ENCODE results near the gene MPST.

MPST gene

DNA sequence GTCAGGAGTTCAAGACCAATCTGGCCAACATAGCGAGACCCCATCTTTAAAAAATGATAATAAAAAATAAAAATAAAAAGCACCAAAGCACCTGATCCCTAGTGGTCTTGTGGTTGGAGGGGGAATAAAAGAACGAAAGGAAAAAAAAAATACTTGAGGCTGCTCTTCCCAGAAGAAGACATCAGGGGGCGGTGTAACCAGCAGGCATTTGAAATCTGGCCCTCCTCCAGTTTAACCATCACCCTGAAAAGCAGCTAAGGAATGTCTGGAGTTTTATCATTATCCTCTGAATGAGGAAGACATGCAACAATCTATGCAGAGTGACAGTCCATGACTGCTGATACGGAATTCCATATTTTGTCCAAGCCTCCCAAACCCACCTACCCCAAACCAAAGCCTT is 26.4 kb downstream of the MPST start:
- H3K9ac ChIP-seq (ENCODE audit: low read length), result no peak overlapping the region
- no peak overlapping the region for H3K27ac ChIP-seq (ENCODE audit: low read depth, low read length)
- peaks cover 3% of the 10 kb centered on the region for H3K27me3 ChIP-seq (ENCODE audit: control insufficient read depth, insufficient read depth, low read length)
- no peaks in the 10 kb centered on the region for H3K4me1 ChIP-seq (ENCODE audit: control insufficient read depth, insufficient read depth, low read length)
- no peak overlapping the region for H3K4me3 ChIP-seq (ENCODE audit: low read length)
- no peaks in the 10 kb centered on the region for H3K36me3 ChIP-seq (ENCODE audit: control insufficient read depth, insufficient read depth, low read length)

DNA sequence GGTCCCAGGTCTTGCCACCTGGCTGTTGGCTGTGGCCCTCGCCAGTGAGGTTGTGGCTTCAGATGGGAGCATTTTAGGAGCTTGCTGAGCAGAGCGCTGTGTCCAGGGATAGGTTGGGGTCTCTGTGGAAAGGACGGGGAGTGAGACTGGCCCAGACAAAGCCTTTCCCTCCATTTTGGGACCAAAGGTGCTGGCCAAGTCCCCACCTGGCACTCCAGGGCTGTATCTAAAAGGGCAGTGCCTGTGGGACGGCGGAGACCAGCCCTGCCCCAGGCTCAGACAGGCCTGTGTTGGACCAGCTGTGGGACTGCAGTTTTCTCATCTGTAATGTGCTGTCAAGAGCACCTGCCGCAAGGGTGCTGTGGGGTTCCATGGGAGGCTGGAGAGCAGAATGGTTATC is 27.0 kb downstream of the MPST start:
- Histone ChIP-seq H3K9ac (ENCODE audit: low read length) (no peak overlapping the region), H3K27me3 (ENCODE audit: control insufficient read depth, insufficient read depth, low read length) (peaks cover 3% of the 10 kb centered on the region), H3K4me1 (ENCODE audit: control insufficient read depth, insufficient read depth, low read length) (no peaks in the 10 kb centered on the region), H3K4me3 (ENCODE audit: low read length) (no peak overlapping the region), H3K36me3 (ENCODE audit: control insufficient read depth, insufficient read depth, low read length) (no peaks in the 10 kb centered on the region), H3K27ac (ENCODE audit: low read depth, low read length) (no peak overlapping the region)

GRCh38 chr22:37047006-37047405 is 27.5 kb downstream of the MPST start:
- no peak overlapping the region for H3K27ac ChIP-seq (ENCODE audit: low read depth, low read length)
- peaks cover 3% of the 10 kb centered on the region for H3K27me3 ChIP-seq (ENCODE audit: control insufficient read depth, insufficient read depth, low read length)
- no peaks in the 10 kb centered on the region for H3K4me1 ChIP-seq (ENCODE audit: control insufficient read depth, insufficient read depth, low read length)
- H3K9ac ChIP-seq (ENCODE audit: low read length), result no peak overlapping the region
- H3K4me3 ChIP-seq (ENCODE audit: low read length), result no peak overlapping the region
- H3K36me3 ChIP-seq (ENCODE audit: control insufficient read depth, insufficient read depth, low read length), result no peaks in the 10 kb centered on the region

DNA sequence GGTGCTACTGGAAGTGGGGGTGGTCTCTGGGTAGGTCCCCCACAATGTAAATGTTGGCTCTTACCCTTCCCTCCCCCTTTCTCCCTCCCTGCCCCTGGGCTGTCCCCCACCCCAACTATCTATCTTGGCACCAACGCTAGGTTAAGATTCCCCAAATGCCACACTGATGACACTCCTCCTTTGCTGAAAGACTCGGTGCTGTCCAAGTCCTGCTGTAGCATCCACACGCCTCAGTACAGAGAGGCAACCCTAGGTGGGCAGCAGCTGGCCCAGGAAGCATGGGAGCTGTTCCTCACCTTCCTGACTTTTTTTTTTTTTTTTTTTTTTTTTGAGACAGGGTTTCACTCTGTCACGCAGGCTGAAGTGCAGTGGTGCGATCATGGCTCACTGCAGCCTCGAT is 28.6 kb downstream of the MPST start:
- Histone ChIP-seq H3K27ac (ENCODE audit: low read depth, low read length) (no peak overlapping the region), H3K4me3 (ENCODE audit: low read length) (no peak overlapping the region), H3K36me3 (ENCODE audit: control insufficient read depth, insufficient read depth, low read length) (no peaks in the 10 kb centered on the region), H3K4me1 (ENCODE audit: control insufficient read depth, insufficient read depth, low read length) (no peaks in the 10 kb centered on the region), H3K27me3 (ENCODE audit: control insufficient read depth, insufficient read depth, low read length) (peaks cover 3% of the 10 kb centered on the region), H3K9ac (ENCODE audit: low read length) (no peak overlapping the region)

GRCh38 chr22:37049224-37049623 is 29.7 kb downstream of the MPST start:
- Histone ChIP-seq H3K27ac (ENCODE audit: low read depth, low read length) (no peak overlapping the region), H3K27me3 (ENCODE audit: control insufficient read depth, insufficient read depth, low read length) (no peaks in the 10 kb centered on the region), H3K4me3 (ENCODE audit: low read length) (no peak overlapping the region), H3K4me1 (ENCODE audit: control insufficient read depth, insufficient read depth, low read length) (no peaks in the 10 kb centered on the region), H3K9ac (ENCODE audit: low read length) (no peak overlapping the region), H3K36me3 (ENCODE audit: control insufficient read depth, insufficient read depth, low read length) (no peaks in the 10 kb centered on the region)

DNA sequence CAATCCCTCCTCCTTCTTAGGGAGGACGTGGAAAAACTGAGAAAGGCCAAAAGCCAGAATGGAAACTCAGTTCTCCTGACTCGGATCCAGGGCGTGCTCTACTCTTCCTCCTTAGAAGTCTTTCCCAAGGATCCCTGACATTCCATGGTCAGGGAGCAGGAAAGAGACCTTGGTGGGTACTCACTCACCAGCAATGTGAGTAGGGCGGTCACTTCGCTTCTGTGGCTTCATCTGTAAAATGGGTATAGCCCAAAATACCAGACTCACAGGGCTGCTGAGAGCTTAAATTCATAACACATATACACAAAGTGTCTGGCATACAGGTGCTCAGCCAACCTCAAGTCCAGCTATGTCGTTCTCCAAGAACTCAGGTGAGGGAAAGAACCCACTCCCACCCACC is 31.4 kb downstream of the MPST start:
- Histone ChIP-seq H3K36me3 (ENCODE audit: control insufficient read depth, insufficient read depth, low read length) (no peaks in the 10 kb centered on the region), H3K27me3 (ENCODE audit: control insufficient read depth, insufficient read depth, low read length) (no peaks in the 10 kb centered on the region), H3K4me3 (ENCODE audit: low read length) (peak overlapping the region; percentile 72), H3K27ac (ENCODE audit: low read depth, low read length) (no peak overlapping the region), H3K9ac (ENCODE audit: low read length) (no peak overlapping the region), H3K4me1 (ENCODE audit: control insufficient read depth, insufficient read depth, low read length) (no peaks in the 10 kb centered on the region)

DNA sequence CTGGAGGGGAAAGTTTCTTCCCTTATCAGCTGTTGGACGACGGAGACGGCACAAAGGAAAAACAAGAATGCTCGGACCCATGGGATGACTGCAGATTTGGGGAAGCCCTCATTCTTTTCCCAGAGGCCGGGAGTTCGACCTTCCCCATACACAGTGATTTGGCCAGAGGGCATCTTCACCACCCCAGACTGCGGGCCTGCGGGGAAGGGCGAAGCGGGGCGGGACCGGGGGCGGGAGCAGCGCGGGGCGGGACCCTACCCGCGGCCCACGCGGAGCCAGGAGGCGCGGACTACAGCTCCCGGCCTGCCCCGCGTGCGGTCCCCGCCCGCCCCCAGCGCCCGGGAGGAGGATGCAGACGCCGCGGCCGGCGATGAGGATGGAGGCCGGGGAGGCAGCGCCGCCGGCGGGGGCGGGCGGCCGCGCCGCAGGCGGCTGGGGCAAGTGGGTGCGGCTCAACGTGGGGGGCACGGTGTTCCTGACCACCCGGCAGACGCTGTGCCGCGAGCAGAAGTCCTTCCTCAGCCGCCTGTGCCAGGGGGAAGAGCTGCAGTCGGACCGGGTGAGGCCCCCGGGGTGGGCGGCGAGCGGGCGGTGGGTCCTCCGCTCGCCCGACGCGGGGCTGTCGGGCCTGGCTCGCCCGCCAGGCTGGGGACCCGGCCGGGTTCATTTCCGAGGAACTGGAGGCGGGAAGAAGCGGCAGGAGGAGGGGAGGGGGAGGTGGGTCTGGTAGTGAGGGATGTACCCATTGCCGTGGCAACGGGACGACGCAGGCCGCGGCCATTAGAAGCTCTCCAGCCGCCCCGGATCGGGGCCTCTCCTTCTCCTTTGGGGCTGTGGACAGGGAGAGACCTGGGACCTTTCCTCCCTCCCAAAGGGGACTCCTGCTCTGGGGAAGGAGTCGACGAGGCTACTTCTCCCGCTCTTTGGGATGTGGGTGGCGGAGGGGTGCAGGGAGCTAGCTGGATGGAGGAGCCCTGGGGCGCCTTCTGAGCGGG is 32.1 kb downstream of the MPST start, which contains the start of gene KCTD17:
Gene KCTD17 (plus strand): TSS at position 352 of the 995 bp plus-strand sequence. CDS start 19 bp downstream, at position 371.
- H3K4me3 ChIP-seq (ENCODE audit: low read length), result peak within 1 kb of the TSS; percentile 72
- H3K4me1 ChIP-seq (ENCODE audit: control insufficient read depth, insufficient read depth, low read length), result no peaks in the 10 kb centered on the region
- H3K9ac ChIP-seq (ENCODE audit: low read length), result peak within 1 kb of the TSS; percentile 22
- H3K27ac ChIP-seq (ENCODE audit: low read depth, low read length), result no peak within 1 kb of the TSS
- peaks cover 5% of the 10 kb centered on the region for H3K36me3 ChIP-seq (ENCODE audit: control insufficient read depth, insufficient read depth, low read length)
- no peaks in the 10 kb centered on the region for H3K27me3 ChIP-seq (ENCODE audit: control insufficient read depth, insufficient read depth, low read length)

DNA sequence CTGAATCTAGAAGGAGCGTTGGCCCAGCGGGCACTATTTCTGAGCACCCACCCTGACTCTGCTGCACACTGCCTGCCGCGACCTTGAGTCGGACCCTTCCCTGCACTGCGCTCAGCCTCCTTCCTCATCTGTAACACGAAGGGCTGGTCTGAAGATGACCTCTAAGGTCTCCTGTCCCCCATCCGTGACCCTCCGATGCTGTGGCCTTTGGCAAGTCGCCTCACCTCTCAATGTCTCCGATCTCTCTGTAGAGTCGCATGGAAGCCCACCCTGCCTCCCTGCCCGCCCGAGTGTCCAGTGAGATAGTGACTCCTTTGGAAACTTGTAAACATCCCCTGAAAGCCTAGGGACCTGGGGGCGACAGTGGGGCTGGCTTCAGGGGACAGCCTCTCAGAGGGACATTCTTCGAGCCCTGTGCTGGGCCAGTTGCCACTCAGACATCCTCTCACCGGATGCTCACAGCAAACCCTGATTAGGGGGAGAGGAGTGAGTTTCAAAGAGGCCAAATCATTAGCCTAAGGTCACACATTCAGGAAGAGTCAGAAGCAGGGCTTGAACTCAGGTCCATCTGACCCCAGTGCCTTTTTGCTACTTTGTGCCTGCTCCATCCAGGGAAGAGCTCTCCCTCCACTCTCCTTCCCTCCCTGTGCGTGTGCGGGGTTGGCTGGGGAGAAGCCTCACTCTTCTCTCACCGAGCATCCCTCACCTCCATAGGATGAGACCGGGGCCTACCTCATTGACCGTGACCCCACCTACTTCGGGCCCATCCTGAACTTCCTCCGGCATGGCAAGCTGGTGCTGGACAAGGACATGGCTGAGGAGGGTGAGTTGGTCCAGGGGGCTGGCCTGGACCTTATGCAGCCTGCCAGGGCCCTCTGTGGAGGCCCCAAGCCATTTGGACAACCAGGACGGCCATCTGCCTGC is 33.1 kb downstream of the MPST start:
- Histone ChIP-seq H3K4me3 (ENCODE audit: low read length) (peak overlapping the region; percentile 72), H3K36me3 (ENCODE audit: control insufficient read depth, insufficient read depth, low read length) (peaks cover 5% of the 10 kb centered on the region), H3K4me1 (ENCODE audit: control insufficient read depth, insufficient read depth, low read length) (no peaks in the 10 kb centered on the region), H3K27ac (ENCODE audit: low read depth, low read length) (no peak overlapping the region), H3K9ac (ENCODE audit: low read length) (no peak overlapping the region), H3K27me3 (ENCODE audit: control insufficient read depth, insufficient read depth, low read length) (no peaks in the 10 kb centered on the region)

DNA sequence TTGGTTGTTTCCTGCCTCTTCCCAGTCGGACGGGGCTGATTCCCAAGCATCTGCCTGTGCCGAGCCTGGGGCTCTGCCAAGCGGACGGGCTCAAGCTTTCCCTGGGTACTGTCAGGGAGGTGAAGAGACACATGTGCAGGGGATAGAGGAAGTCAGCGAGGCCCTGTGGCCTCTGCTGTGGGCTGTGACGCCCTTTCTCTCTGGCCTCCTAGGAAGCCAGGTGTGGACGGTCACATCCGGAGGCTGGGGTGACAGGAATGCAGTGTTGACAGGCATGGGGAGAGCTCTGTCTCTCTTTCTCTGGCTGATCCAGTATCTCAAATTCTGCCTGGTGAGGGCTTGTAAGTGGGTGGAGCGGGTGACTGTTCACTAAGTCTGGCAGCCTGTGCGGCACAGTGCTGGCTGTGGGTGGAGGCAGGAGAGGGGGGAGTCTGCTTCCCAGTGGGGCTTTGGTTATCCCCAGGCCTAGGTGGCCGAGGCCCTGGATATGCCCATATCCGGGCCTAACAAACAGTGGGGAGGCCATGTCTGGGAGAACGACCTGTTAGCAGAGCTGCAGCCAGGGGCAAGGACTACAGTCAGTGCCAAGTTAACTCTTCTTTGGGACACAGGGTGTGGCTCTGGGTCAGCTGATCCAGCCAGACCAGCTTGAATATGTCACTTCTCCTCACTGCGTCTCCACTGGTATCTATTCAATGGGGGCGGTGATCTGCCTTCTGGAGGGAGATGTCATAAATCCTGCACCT is 33.9 kb downstream of the MPST start:
- Histone ChIP-seq H3K27ac (ENCODE audit: low read depth, low read length) (no peak overlapping the region), H3K36me3 (ENCODE audit: control insufficient read depth, insufficient read depth, low read length) (peaks cover 5% of the 10 kb centered on the region), H3K9ac (ENCODE audit: low read length) (no peak overlapping the region), H3K27me3 (ENCODE audit: control insufficient read depth, insufficient read depth, low read length) (no peaks in the 10 kb centered on the region), H3K4me3 (ENCODE audit: low read length) (no peak overlapping the region), H3K4me1 (ENCODE audit: control insufficient read depth, insufficient read depth, low read length) (no peaks in the 10 kb centered on the region)

- no peak overlapping the region for H3K4me3 ChIP-seq (ENCODE audit: low read length)
- H3K27me3 ChIP-seq (ENCODE audit: control insufficient read depth, insufficient read depth, low read length), result no peaks in the 10 kb centered on the region
- H3K9ac ChIP-seq (ENCODE audit: low read length), result no peak overlapping the region
- H3K4me1 ChIP-seq (ENCODE audit: control insufficient read depth, insufficient read depth, low read length), result no peaks in the 10 kb centered on the region
- H3K27ac ChIP-seq (ENCODE audit: low read depth, low read length), result no peak overlapping the region
- H3K36me3 ChIP-seq (ENCODE audit: control insufficient read depth, insufficient read depth, low read length), result peaks cover 5% of the 10 kb centered on the region
Measured at GRCh38 chr22:37054056-37054395, 34.5 kb downstream of the MPST start.

GRCh38 chr22:37054600-37055365 is 35.2 kb downstream of the MPST start:
- peaks cover 5% of the 10 kb centered on the region for H3K36me3 ChIP-seq (ENCODE audit: control insufficient read depth, insufficient read depth, low read length)
- no peak overlapping the region for H3K4me3 ChIP-seq (ENCODE audit: low read length)
- H3K27me3 ChIP-seq (ENCODE audit: control insufficient read depth, insufficient read depth, low read length), result no peaks in the 10 kb centered on the region
- H3K27ac ChIP-seq (ENCODE audit: low read depth, low read length), result no peak overlapping the region
- H3K9ac ChIP-seq (ENCODE audit: low read length), result no peak overlapping the region
- no peaks in the 10 kb centered on the region for H3K4me1 ChIP-seq (ENCODE audit: control insufficient read depth, insufficient read depth, low read length)

Data from rectal smooth muscle tissue (tissue), 1 donor.